NCI-H128 (cell line): ENCODE measurements around the gene RAET1E.
"Not testable (repeated sequence)": the region's sequence is repeated elsewhere in the genome, so short reads cannot be mapped to it uniquely, and the experiment has no call there.

Experiments used
- DNase-seq: peaks from one replicate; lab custom pipeline; 2025; ENCODE audit not compliant: unreplicated experiment; lab: John Stamatoyannopoulos, UW

RAET1E gene

DNA sequence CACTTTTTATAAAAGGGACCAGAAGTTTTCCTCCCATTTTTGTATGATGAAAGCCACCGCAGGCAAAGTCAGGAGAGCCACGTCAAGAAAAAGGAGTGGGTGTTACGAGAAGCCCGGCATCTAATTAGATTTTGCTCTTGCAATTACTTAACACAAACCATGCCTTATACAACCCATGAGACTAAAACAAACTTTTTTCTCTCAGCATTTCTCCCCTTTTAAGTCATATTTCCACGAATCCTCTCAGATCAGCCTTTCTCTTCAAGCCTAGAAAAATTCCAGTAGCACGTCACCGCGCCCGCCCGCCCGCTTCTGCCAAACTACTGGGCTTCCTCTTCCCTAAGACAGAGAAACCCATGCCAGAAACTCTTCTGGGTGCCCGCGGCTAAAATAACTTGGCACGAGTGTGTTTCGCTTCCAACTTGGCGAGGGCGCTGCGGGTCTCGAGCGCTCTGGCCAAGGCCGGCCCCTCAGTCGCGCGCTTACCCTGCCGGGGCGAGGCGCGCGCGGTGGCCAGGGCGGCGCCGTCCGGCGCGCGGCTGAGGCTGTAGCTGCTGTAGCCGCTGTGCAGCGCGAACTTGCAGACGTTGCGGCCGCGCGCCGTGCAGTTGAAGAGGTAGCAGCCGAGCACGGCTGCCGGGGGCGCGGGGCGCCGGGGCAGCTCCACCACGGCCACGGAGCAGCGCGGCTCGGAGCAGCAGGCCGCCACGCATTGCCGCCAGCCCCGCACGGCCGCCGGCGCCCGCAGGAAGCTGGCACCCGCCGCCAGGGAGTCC, 34.8 kb downstream of the RAET1E start:
- no peak for DNase-seq

DNA sequence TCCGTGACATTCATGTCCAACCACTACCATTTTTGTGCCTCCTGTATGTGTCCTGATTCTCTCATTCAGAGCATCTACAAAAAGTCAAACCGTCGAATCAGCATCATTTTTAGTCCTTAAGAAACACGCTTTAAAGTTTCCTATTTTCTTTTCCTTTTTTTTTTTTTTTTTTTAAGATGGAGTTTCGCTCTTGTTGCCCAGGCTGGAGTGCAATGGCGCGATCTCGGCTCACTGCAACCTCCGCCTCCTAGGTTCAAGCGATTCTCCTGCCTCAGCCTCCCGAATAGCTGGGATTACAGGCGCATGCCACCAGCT, 35.5 kb downstream of the RAET1E start:
- DNase-seq: not testable (repeated sequence)

GRCh38 chr6:149861603-149862423, 36.1 kb downstream of the RAET1E start:
- no peak for DNase-seq

DNA sequence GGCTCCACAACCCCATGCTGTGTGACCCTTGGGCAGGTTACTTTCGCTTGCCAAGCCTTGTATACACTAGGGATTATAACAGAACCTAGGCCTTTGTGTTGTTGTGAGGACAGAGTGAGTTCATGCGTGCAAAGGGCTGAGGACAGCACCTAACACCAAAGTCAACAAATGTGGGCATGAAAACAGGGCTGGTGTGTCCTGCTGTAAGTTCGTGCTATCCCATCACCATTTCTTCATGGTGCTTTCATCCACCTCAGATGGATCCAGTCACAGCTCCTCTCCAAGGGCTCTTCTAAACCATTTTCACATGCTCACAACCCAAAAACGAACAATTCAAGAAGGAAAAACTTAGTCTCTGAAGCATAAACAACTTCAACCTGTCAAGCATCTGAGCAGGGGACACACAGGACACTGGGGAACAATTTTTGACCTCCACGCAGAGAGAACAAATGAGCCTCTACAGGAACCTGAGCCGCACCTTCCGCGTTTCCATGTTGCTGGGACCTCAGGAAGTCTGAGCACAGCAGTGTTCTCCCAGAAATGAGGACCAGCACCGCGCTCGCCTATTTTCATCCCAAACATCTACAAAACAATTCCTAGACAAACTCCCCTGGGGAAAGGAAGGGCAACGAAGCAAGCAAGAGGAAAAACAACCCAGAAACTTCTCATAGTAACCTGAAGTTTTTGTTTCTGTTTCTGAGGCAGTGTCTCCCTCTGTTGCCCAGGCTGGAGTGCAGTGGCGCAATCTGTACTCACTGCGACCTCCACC, 36.9 kb downstream of the RAET1E start:
- no peak for DNase-seq

DNA sequence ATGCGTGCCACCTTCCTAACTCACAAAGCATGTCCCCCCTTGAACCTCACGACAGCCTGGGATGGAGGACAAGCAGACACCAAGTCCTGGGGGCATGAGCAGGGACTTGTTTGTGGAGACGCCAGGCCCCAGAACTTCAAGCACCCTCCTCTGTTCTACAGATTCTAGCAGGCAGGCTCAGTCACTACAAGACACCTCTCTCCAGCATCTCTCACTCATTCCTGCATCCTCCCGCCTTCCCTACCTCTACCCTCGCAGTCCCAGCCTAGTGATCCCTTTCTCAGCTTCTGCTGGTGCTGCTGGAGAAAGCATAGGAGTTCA, 37.4 kb downstream of the RAET1E start:
- no peak for DNase-seq

DNA sequence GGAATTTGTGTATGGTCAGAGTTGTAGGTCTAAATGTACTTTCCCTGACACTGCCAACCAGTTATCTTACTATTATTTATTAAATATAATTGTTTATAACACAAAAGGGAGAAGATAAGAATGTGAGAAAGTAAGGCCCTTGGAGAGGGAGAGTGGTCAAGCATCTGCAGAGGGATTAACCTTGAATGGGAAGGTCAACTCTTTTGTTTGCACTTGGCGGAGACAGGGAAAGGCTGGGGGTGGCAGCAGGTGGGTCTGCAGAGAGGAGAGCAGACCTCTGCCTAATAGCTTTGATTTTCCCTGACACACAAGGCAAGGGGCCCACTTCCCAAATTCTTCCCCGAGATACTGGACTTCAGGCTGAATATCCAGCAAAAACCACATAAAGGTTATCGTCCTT, 38.0 kb downstream of the RAET1E start:
- DNase-seq: no peak

DNA sequence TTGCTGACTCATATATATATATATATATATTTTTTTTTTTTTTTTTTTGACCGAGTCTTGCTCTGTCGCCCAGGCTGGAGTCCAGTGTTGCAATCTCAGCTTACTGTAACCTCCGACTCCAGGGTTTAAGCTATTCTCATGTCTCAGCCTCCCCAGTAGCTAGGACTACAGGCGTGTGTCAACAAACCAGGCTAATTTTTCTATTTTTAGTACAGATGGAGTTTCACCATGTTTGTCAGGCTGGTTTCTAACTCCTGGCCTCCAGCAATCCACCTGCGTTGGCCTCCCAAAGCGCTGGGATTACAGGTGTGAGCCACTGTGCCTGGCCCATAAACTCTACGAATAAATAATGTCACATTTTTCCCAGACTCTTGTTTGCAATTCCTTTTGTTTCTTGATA, 38.5 kb downstream of the RAET1E start:
- DNase-seq: no peak

DNA sequence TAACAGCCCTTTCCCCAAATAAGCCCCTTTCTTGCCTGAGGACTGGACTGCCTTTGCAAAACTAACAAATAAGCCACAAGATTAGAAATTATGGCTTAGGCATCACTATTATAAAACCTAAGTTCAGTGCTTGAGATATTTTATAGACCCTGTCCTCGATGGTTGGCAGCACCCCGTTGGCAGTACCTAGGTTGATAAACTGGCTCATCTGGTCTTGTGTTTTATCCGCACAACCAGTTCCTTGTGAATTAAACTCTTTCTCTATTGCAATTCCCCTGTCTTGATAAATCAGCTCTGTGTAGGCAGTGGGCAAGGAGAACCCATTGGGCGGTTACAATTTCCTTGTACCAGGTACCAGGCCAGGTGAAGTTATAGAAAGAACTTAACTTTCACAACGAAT, 40.4 kb downstream of the RAET1E start:
- no peak for DNase-seq

DNA sequence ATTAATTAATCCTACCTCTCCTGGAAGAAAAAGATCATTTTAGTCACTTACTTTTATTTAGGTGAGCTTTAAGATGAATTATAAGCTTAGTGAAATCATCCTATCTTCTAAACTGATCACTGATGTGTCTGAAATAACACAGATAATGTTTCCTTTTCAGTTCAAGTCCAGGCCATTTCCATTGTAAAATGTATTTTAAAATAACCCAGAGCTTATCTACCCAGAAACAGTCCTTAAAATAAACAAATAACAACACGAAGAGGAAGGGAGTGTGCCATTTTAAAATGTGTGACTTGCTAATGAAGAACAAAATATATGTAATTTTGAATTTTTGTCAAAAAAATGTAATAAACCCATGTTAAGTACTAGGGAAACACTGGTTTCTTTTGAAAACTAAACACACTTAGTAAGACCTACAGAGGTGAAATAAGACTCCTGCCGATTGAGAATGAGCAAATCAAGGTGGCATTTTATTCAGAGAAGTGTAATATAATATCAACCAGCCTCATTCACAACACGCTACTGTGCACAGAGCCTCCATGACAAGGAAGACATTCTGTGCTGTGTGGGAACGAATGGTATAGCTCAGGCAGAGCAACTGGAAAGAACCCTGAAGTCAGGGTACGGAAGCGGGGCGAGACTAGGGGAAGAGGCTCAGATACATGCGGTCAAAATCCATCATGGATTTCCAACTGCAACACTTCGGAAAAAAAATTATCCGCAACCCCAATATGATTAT, 41.5 kb downstream of the RAET1E start:
- DNase-seq: no peak

- DNase-seq: no peak
Measured at GRCh38 chr6:149855741-149856140, 42.2 kb downstream of the RAET1E start.

DNA sequence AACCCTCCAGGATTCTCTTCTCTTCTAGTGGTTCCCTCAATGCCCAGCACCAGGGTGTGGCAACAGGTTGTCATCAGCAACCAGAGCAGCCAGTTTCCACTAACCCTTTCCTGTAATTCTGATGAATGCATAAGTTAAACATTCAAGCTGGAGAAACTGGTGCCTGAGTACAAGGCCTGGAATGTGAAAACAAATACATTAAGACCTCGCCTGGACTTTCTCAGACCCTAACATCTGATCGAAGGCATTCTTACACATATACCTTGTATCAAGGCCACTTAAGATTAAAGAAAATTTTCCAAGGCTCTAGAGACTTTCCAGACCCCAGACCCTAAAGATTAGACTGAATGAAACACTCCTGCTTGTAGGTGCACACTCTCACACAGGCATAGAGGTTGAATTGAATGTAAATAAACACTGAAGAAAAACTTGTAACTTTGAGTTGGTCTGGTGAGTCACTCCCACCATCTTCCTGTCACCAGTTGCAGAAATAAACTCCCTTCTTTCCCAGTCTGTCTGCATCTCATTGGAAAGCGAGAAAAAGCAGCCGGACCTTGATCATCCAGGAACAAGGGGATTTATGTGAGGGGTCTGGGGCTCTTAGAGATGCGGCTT, 42.8 kb downstream of the RAET1E start:
- no peak for DNase-seq

- no peak for DNase-seq
Measured at GRCh38 chr6:149854532-149854931, 43.4 kb downstream of the RAET1E start.

GRCh38 chr6:149854017-149854416, 43.9 kb downstream of the RAET1E start:
- DNase-seq: not testable (repeated sequence)

- DNase-seq: no peak
Measured at GRCh38 chr6:149852881-149853280, 45.0 kb downstream of the RAET1E start.

DNA sequence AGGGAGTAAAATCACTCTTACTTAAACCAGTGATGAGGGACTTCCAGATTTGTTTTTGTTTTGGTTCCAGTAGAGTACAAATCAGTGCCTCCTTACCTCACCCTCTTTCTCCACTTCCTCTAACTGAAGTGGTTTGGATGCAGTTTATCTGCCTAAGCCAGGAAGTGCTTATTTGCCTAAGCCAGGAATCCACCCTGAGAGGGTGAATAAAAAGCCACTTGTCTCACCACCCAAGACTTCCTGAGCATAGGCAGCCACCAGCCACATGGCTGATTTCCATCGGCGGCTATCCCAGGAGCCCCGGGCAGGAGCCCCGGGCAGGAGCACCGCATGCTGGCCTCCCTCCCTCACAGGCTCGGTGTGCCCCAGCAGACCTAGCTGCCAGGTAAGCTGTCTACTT, 45.7 kb downstream of the RAET1E start:
- DNase-seq: no peak

GRCh38 chr6:149851461-149852110, 46.3 kb downstream of the RAET1E start:
- no peak for DNase-seq

DNA sequence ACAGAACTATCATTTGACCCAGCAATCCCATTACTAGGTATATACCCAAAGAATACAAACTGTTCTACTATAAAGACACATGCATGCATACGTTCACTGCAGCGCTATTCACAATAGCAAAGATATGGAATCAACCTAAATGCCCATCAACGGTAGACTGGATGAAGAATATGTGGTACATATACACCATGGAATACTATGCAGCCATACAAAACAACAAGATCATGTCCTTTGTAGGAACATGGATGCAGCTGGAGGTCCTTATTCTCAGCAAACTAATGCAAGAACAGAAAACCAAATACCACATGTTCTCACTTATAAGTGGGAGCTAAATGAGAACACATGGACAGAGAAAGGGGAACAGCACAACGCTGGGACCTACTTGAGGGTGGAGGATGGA, 49.6 kb downstream of the RAET1E start:
- DNase-seq: not testable (repeated sequence)
